CD8-positive, alpha-beta memory T cell (primary cell): ENCODE measurements around the gene PDZD7. TPM values are rescaled to one million over a fixed set of nuclear protein-coding genes. Genes with fewer than 3 reads are reported as not detected.
A peak's percentile ranks its signal among the peaks of the same experiment; 100 is the strongest.

Source experiments
- CTCF ChIA-PET: fragments of 350-600 bp; sonication (Branson Sonifier 250); formaldehyde crosslinking; loops from one replicate; lab custom pipeline; 2021; ENCODE audit warnings: antibody characterized with exemption; lab: Charles Lee
- POLR2A ChIA-PET: fragments of 350-600 bp; sonication (Branson Sonifier 250); formaldehyde crosslinking; loops from one replicate; lab custom pipeline; 2021; ENCODE audit warnings: antibody characterized with exemption; lab: Charles Lee
- DNase-seq, 5 donors: peaks; one replicate each; pipeline versions ENCODE4 v3.0.0 to v3.0.0-alpha.2; 2020 to 2022; ENCODE audit warnings: mixed read lengths in 1 of 5
- H3K27ac ChIP-seq: one replicate; pipeline ENCODE4 v1.7.0; 2013; ENCODE audit warnings: low read depth, mild to moderate bottlenecking, low read length, moderate library complexity
- H3K27me3 ChIP-seq: 2 replicates; pipeline ENCODE4 v1.7.0; 2013; ENCODE audit warnings: low read length, mild to moderate bottlenecking; ENCODE audit not compliant: insufficient read depth, poor library complexity, severe bottlenecking
- H3K36me3 ChIP-seq: 2 replicates; pipeline ENCODE4 v1.7.0; 2013; ENCODE audit warnings: mild to moderate bottlenecking, low read length, moderate library complexity; ENCODE audit not compliant: insufficient read depth
- H3K4me1 ChIP-seq: 2 replicates; pipeline ENCODE4 v1.7.0; 2013; ENCODE audit warnings: mild to moderate bottlenecking, low read length, moderate library complexity; ENCODE audit not compliant: insufficient read depth
- H3K4me3 ChIP-seq: 2 replicates; pipeline ENCODE4 v1.7.0; 2013; ENCODE audit warnings: mild to moderate bottlenecking, low read length
- H3K9me3 ChIP-seq: 2 replicates; pipeline ENCODE4 v1.7.0; 2013; ENCODE audit warnings: mild to moderate bottlenecking, low read length
- H3K27ac Mint-ChIP-seq, 8 donors: one replicate each; pipeline ENCODE4 v1.8.0; 2020 to 2021; ENCODE audit warnings: mixed read lengths in 8 of 8, mild to moderate bottlenecking in 6 of 8, inconsistent platforms in 3 of 8, moderate library complexity in 3 of 8
- H3K27me3 Mint-ChIP-seq, 2 donors: one replicate each; pipeline ENCODE4 v1.8.0; 2020 to 2021; ENCODE audit warnings: mixed read lengths in 2 of 2, mild to moderate bottlenecking in 1 of 2, moderate library complexity in 1 of 2
- H3K36me3 Mint-ChIP-seq, 3 donors: one replicate each; pipeline ENCODE4 v1.8.0; 2020 to 2021; ENCODE audit warnings: mixed read lengths in 3 of 3, inconsistent platforms in 1 of 3, mild to moderate bottlenecking in 1 of 3
- H3K4me1 Mint-ChIP-seq, 3 donors: one replicate each; pipeline ENCODE4 v1.8.0; 2020 to 2021; ENCODE audit warnings: mixed read lengths in 3 of 3, inconsistent platforms in 1 of 3, mild to moderate bottlenecking in 1 of 3
- H3K4me3 Mint-ChIP-seq, 7 donors: one replicate each; pipeline ENCODE4 v1.8.0; 2020 to 2021; ENCODE audit warnings: mixed read lengths in 7 of 7, mild to moderate bottlenecking in 6 of 7, moderate library complexity in 4 of 7, inconsistent platforms in 2 of 7
- H3K9me3 Mint-ChIP-seq, 5 donors: one replicate each; pipeline ENCODE4 v1.8.0; 2020 to 2022; ENCODE audit warnings: mixed read lengths in 5 of 5, mild to moderate bottlenecking in 3 of 5, moderate library complexity in 2 of 5, inconsistent platforms in 1 of 5
- polyA plus RNA-seq: library from polyadenylated mRNA; unstranded; fragments of 300-500 nt; fragmentation: Illumina TruSeq; gene quantifications from one replicate; pipeline ENCODE4 v1.2.3, GENCODE V29; 2021
- total RNA-seq, 2 experiments: library from RNA; stranded (reverse); gene quantifications; one replicate each; pipeline ENCODE4 v1.2.3, GENCODE V29; 2021

PDZD7 gene
- total and polyA plus RNA-seq, 3 experiments from 2014 or later, result 0.23 to 0.33 (median 0.31) TPM

DNA sequence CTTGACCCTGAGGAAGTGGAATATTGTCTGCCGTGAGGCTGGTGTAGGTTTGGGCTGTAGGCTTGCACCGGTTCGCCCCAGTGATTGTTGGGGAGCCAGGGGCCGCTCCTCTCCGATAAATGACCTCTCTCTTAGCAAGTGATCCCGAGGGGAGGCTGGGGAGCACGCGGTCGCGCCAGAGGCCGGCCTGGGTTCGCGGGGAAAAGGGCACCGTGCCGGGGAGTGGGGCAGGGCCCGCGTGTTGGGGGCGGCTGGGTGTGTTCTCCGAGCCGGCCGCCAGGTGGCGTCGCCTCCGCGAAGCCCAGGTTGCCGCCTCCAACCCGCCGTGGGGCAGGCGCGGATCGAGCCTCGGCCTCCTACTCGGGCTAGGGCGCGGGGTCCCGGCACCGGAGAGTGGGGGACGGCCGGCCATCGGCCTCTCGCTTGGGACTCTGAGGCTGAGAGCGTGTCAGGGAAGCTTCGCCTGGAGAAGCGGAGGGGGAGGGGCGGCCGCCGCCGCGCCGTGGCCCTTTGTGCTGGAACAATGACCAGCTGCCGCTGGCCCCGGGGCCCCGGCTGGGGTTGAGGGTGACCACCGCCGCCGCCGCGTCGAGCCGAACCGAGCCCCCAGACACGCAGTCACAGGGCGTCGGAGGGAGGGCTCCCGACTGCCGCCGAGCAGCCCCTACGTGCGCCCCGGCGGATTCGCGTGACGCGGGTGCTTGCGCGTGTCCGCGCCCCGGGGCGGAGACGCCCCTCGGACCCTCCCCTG is 31.8 kb downstream of the PDZD7 start:
- Mint-ChIP-seq H3K27me3 (no peaks in the 10 kb centered on the region), H3K9me3 (no peaks in the 10 kb centered on the region), H3K4me3 (peak overlapping the region; percentile 85 to 99 (median 89)), H3K36me3 (peaks cover 0 to 27% (median 0%) of the 10 kb centered on the region in 3 donors), H3K4me1 (peaks cover 21 to 35% (median 23%) of the 10 kb centered on the region in 3 donors), H3K27ac (peak overlapping the region; percentile 72 to 94 (median 91))
- Histone ChIP-seq H3K4me3 (peak overlapping the region; percentile 72), H3K4me1 (peaks cover 24% of the 10 kb centered on the region), H3K27me3 (no peaks in the 10 kb centered on the region), H3K9me3 (no peaks in the 10 kb centered on the region), H3K27ac (peak overlapping the region; percentile 78), H3K36me3 (no peaks in the 10 kb centered on the region)
- POLR2A ChIA-PET, result interaction anchor here (0.8 to 1.1 kb wide), 2 partner anchors 14 to 33 kb away, joined by 3 to 5 read pairs; no protein-coding TSS in a partner anchor
- CTCF ChIA-PET, result interaction anchor here (0.8 to 6.5 kb wide), 10 partner anchors 10 to 58 kb away, joined by 3 to 98 read pairs (median 6); partner anchors contain the start of genes MRPL43 and TWNK
- DNase-seq, result peak; percentile 71 to 84 (median 78)

DNA sequence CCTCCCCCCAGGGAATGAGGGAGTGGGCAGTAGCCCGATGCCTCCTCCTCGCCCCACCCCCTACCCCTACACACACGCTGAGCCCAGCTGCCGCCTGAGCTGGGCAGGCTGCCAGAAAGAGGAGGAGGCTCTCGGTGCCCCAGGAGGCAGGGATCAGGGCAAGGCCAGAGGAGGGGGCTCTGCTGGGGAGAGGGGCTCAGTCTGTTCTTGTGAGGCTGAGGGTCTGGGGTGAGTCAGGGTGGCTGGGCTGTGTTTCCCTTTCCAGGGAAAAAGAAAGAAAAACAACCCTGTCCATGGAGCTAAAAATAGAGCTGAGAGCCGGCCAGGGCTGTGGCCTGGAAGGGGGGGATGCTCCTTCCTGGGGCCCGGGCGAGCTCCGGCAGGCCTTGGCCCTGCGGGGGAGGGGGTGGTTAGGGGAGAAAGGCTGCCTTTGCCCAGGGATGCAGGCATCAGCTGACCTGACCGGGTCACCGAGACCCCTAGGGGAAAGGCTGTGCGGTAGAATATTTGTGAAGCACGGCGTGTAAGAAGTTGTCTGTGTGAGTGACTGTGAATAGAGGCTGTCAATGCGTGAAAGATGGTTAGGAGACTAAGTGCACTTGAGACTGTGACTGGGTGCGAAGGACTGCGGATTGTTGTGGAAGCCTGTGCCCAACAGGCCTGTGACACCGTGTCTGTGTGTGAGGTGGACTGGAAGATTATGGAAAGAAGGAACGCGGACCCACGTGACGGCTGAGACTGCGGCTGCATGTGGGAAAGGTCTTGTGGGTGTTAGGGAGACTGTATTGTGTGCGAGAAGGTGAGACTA is 32.5 kb downstream of the PDZD7 start:
- peaks cover 21 to 35% (median 23%) of the 10 kb centered on the region in 3 donors for H3K4me1 Mint-ChIP-seq
- CTCF ChIA-PET, result interaction anchor here (0.8 to 6.5 kb wide), 18 partner anchors 11 to 437 kb away, joined by 3 to 98 read pairs (median 6); partner anchors contain the start of genes MRPL43, PDZD7, SEMA4G and SFXN3
- Histone ChIP-seq H3K27me3 (no peaks in the 10 kb centered on the region), H3K27ac (peak overlapping the region; percentile 78), H3K4me1 (peaks cover 24% of the 10 kb centered on the region), H3K4me3 (peak overlapping the region; percentile 72), H3K9me3 (no peaks in the 10 kb centered on the region), H3K36me3 (no peaks in the 10 kb centered on the region)
- POLR2A ChIA-PET, result interaction anchor here (0.8 to 1.9 kb wide), 4 partner anchors 10 to 52 kb away, joined by 3 to 10 read pairs (median 5); partner anchors contain the start of genes MRPL43 and TWNK
- peak overlapping the region; percentile 85 to 99 (median 89) for H3K4me3 Mint-ChIP-seq
- H3K27ac Mint-ChIP-seq, result peak overlapping the region; percentile 85 to 97 (median 92)
- H3K36me3 Mint-ChIP-seq, result peaks cover 0 to 32% (median 3%) of the 10 kb centered on the region in 3 donors
- H3K27me3 Mint-ChIP-seq, result no peaks in the 10 kb centered on the region
- H3K9me3 Mint-ChIP-seq, result no peaks in the 10 kb centered on the region
- peak; percentile 54 to 81 (median 56) for DNase-seq

DNA sequence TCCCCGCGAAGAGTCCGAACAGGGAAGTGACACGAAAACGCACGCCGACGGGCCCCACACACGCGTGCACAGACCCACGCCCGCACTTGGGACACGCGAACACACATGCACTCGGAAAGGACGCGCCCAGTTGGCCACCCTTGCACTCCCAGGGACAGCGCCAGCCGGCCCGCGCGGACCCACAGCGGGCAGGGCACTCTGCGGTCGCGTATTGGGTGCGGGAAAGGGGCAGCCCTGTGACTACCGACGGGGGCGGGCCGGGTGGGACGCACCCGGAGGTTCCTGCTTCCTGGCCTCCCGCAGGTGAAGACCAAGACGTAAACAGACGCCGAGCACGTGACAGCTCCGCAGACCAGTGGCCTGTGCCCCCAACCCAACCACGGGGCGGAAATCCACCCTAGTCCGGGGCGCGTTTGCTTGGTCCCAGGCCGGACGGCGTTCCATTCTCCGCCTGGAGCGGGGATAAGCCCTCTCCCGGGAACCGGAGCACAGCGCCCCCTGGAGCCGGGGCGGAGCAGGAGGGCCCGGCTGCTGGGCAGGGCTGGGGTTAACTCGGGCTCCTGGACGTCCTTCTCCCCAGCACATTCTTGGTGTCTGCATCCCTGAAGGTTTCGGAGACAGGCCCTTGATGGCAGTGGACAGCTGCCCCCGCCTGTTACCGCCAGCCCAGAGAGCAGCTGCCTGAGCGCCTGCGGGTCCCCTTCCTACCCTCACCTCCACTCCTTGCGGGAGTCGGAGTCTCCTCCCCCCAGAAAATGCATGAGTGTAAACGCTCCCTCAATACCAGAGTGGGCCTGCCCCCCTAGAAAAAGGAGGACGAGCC is 33.4 kb downstream of the PDZD7 start:
- Mint-ChIP-seq H3K4me3 (peak overlapping the region; percentile 85 to 99 (median 89)), H3K9me3 (no peaks in the 10 kb centered on the region), H3K27me3 (no peaks in the 10 kb centered on the region), H3K27ac (peak overlapping the region; percentile 86 to 97 (median 91)), H3K4me1 (peaks cover 21 to 35% (median 23%) of the 10 kb centered on the region in 3 donors), H3K36me3 (peaks cover 0 to 33% (median 3%) of the 10 kb centered on the region in 3 donors)
- H3K4me1 ChIP-seq, result peaks cover 24% of the 10 kb centered on the region
- peak overlapping the region; percentile 78 for H3K27ac ChIP-seq
- CTCF ChIA-PET, result interaction anchor here (0.6 to 6.5 kb wide), 21 partner anchors 10 to 462 kb away, joined by 3 to 98 read pairs (median 6); partner anchors contain the start of genes HIF1AN, MRPL43, PDZD7 and SEMA4G
- no peaks in the 10 kb centered on the region for H3K36me3 ChIP-seq
- no peaks in the 10 kb centered on the region for H3K9me3 ChIP-seq
- H3K27me3 ChIP-seq, result no peaks in the 10 kb centered on the region
- peak; percentile 69 to 79 (median 73) for DNase-seq
- POLR2A ChIA-PET, result interaction anchor here (0.7 to 1.9 kb wide), 5 partner anchors 9 to 53 kb away, joined by 3 to 10 read pairs (median 3); partner anchors contain the start of genes MRPL43 and TWNK
- peak overlapping the region; percentile 72 for H3K4me3 ChIP-seq

DNA sequence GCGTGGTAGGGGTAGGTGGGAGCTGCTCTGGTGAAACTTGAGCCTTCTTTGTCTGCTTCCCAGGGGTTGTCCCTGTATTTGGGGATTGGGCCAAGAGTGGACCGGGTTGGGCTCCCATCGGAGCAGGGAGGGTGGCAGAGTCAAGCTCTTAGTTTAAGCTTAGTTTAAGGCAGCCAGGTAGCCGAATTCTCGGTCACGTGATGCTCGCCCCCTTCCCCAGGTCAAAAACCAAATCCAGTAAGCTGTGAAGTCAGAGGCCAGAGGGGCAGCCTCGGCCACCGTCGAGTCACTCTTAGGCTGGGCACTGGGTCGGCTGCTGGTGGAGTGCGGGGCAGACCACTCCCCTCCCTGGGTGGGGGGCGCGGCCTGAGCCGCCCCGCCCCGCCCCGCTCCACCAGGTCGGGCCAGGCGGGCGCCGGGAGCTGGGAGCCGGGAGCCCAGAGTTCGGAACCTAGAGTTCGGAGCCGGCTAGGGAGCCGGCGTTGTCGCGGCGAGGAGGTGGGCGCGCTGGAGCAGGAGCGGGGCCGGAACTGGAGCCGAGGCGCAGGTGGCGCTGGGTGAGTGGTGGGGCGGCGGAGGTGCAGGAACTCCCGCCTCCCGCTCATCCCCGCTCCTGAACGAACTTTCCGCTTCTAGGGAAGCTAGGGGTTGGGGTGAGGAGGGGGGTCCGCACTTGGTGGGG is 34.1 kb downstream of the PDZD7 start:
- Mint-ChIP-seq H3K9me3 (no peaks in the 10 kb centered on the region), H3K27ac (peak overlapping the region; percentile 88 to 97 (median 92)), H3K4me1 (peaks cover 21 to 35% (median 23%) of the 10 kb centered on the region in 3 donors), H3K4me3 (peak overlapping the region; percentile 85 to 99 (median 89)), H3K36me3 (peaks cover 0 to 35% (median 3%) of the 10 kb centered on the region in 3 donors), H3K27me3 (no peaks in the 10 kb centered on the region)
- Histone ChIP-seq H3K4me1 (peaks cover 24% of the 10 kb centered on the region), H3K36me3 (no peaks in the 10 kb centered on the region), H3K27me3 (no peaks in the 10 kb centered on the region), H3K9me3 (no peaks in the 10 kb centered on the region), H3K27ac (peak overlapping the region; percentile 78), H3K4me3 (peak overlapping the region; percentile 72)
- CTCF ChIA-PET, result interaction anchor here (0.6 to 6.5 kb wide), 16 partner anchors 9 to 461 kb away, joined by 3 to 98 read pairs (median 8); partner anchors contain the start of genes HIF1AN, MRPL43, PDZD7 and SEMA4G
- DNase-seq, result peak in 3 of 5 donors; percentile 30 to 51 (median 42)
- POLR2A ChIA-PET, result interaction anchor here (0.6 to 1.9 kb wide), 5 partner anchors 8 to 134 kb away, joined by 3 to 10 read pairs (median 4); partner anchors contain the start of genes MRPL43, TLX1 and TWNK

DNA sequence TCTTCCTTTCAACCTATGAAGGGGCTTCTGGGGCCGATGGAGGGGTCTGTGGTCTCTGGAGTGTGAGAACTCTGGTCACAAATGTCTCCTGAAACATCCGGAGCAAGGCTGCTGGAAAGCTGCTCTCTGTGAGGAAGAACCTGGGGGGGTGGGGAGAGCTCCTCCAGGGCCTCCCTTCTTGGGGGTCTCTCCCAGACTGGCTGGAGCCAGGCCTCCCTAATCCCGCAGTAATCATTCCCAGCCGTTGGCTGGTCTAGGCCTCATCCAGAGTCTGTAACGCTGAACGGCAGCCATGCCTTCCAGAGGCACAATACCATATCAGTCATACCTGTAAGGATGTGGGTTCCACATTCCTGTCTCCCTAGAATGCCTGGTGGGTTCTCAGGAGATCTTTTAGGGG is 35.7 kb downstream of the PDZD7 start:
- H3K4me3 ChIP-seq, result no peak overlapping the region
- H3K27me3 ChIP-seq, result no peaks in the 10 kb centered on the region
- DNase-seq, result no peak
- ChIA-PET CTCF (interaction anchor here (6.5 kb wide), 1 partner anchor 22 kb away, joined by 98 read pairs; no protein-coding TSS in a partner anchor), POLR2A (no interaction called here)
- H3K9me3 ChIP-seq, result no peaks in the 10 kb centered on the region
- Mint-ChIP-seq H3K36me3 (peaks cover 11 to 47% (median 11%) of the 10 kb centered on the region in 3 donors), H3K27ac (peak overlapping the region in 5 of 8 donors; percentile 11 to 69 (median 33)), H3K27me3 (no peaks in the 10 kb centered on the region), H3K9me3 (no peaks in the 10 kb centered on the region), H3K4me1 (peaks cover 23 to 35% (median 24%) of the 10 kb centered on the region in 3 donors), H3K4me3 (peak overlapping the region in 6 of 7 donors; percentile 59 to 99 (median 80))
- peaks cover 13% of the 10 kb centered on the region for H3K36me3 ChIP-seq
- H3K4me1 ChIP-seq, result peaks cover 21% of the 10 kb centered on the region
- H3K27ac ChIP-seq, result no peak overlapping the region

DNA sequence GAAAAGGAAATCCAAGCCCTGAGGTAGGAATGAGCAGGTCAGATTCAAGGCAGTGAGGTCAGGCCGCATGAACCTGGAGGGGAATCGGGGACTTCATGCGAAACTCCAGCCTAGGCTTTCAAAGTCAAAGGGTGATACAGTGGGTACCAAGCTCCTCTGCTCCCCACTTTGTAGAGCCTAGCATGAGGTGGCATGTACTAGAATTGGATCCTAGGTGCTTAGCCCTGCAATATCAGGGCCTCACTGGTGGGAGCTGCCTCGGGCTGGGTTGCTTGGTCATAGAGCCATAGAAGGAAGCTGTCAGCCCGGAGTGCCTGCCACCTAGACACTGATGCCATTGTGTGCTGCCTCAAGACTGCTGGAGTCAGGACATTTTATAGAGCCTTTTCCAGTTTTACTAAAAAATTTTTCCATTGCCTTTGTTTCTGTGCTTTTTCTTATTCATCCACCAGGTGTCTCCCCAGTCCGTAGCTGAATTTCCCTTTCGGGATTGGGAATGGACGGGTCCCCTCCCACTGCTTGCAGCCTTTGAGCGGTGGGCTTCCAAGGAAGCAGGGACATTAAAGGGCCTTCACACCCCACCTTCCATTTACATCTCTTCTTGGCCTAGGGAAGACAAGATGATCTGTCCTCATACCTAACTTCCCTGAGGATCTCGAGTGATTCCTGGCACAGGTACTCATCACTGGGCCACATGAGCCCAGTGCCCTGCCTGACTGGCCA is 36.8 kb downstream of the PDZD7 start:
- POLR2A ChIA-PET, result no interaction called here
- peaks cover 11 to 53% (median 11%) of the 10 kb centered on the region in 3 donors for H3K36me3 Mint-ChIP-seq
- H3K27me3 Mint-ChIP-seq, result no peaks in the 10 kb centered on the region
- H3K4me3 ChIP-seq, result no peak overlapping the region
- no peaks in the 10 kb centered on the region for H3K9me3 Mint-ChIP-seq
- peaks cover 18% of the 10 kb centered on the region for H3K4me1 ChIP-seq
- no peaks in the 10 kb centered on the region for H3K27me3 ChIP-seq
- H3K9me3 ChIP-seq, result no peaks in the 10 kb centered on the region
- H3K27ac ChIP-seq, result no peak overlapping the region
- DNase-seq, result no peak
- H3K4me3 Mint-ChIP-seq, result peak overlapping the region in 1 of 7 donors; percentile 99
- H3K4me1 Mint-ChIP-seq, result peaks cover 24 to 42% (median 29%) of the 10 kb centered on the region in 3 donors
- peaks cover 13% of the 10 kb centered on the region for H3K36me3 ChIP-seq
- H3K27ac Mint-ChIP-seq, result peak overlapping the region in 4 of 8 donors; percentile 2 to 88 (median 76)
- CTCF ChIA-PET, result interaction anchor here (0.8 to 6.5 kb wide), 2 partner anchors 8 to 23 kb away, joined by 4 to 98 read pairs; no protein-coding TSS in a partner anchor
